Measurements from ENCODE around the gene ELMO1.

DNA sequence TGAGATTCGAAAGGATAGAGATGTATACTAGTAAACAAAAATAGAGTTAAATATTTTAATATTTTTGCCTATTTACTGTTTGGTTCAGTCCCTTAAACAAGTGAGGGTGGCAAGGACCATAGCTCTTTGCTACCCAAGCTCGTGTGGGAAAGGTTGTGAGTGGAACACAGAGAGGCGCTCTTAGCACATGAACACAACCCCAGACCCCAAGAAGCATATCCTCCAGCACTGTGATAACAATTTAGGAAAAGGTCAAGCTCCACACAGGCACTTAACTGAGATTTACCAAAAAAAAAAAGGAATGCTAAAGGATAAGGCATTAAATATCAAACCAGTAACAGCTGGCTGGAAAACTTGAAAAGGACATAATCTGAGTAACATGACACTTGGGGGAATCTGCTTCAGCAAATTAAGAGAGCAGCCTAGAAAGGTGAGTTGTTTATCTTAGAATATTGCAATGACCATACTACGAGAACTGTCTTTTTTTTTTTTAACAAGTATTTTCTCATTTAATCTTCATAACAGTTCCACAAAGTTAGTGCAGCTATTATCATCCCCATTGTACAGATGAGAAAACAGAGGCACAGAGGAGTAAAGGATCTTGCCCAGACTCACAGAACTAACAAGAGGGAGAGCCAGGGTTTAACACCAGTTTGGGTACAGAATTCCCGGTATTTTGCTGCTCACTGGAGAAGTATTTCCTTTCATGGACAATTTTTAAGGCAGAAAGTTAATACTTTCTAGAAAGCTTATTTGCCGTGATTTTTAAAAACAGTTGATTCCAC, 420.9 kb downstream of the ELMO1 start:
- TF ChIP-seq EP300 (IDR thresholded peaks at IDR 0.05): no peak
- TF ChIP-seq, protein P1, sequence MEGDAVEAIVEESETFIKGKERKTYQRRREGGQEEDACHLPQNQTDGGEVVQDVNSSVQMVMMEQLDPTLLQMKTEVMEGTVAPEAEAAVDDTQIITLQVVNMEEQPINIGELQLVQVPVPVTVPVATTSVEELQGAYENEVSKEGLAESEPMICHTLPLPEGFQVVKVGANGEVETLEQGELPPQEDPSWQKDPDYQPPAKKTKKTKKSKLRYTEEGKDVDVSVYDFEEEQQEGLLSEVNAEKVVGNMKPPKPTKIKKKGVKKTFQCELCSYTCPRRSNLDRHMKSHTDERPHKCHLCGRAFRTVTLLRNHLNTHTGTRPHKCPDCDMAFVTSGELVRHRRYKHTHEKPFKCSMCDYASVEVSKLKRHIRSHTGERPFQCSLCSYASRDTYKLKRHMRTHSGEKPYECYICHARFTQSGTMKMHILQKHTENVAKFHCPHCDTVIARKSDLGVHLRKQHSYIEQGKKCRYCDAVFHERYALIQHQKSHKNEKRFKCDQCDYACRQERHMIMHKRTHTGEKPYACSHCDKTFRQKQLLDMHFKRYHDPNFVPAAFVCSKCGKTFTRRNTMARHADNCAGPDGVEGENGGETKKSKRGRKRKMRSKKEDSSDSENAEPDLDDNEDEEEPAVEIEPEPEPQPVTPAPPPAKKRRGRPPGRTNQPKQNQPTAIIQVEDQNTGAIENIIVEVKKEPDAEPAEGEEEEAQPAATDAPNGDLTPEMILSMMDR (IDR thresholded peaks at IDR 0.05): no peak
- TF ChIP-seq POLR2A (IDR thresholded peaks at IDR 0.05): no peak

Data from ovary (tissue), 3 donors.